HFF-Myc (cell line): ENCODE results near the gene PRKCE.

Experiments used
- DNase-seq: peaks from one replicate; pipeline ENCODE4 v3.0.0-alpha.2; 2011; ENCODE audit warnings: low read depth; ENCODE audit errors: extremely low read depth
- H3K4me3 ChIP-seq: replicated peaks from 2 replicates; pipeline ENCODE4 v1.5.1; 2011; ENCODE audit warnings: low read depth, mild to moderate bottlenecking, control low read depth, low read length
- TF ChIP-seq, protein P1 (sequence below): IDR thresholded peaks from 2 replicates; pipeline ENCODE4 v1.5.1; 2012; ENCODE audit warnings: mild to moderate bottlenecking, low read depth, low read length, control low read depth; ENCODE audit errors: missing control alignments

Gene PRKCE

DNA sequence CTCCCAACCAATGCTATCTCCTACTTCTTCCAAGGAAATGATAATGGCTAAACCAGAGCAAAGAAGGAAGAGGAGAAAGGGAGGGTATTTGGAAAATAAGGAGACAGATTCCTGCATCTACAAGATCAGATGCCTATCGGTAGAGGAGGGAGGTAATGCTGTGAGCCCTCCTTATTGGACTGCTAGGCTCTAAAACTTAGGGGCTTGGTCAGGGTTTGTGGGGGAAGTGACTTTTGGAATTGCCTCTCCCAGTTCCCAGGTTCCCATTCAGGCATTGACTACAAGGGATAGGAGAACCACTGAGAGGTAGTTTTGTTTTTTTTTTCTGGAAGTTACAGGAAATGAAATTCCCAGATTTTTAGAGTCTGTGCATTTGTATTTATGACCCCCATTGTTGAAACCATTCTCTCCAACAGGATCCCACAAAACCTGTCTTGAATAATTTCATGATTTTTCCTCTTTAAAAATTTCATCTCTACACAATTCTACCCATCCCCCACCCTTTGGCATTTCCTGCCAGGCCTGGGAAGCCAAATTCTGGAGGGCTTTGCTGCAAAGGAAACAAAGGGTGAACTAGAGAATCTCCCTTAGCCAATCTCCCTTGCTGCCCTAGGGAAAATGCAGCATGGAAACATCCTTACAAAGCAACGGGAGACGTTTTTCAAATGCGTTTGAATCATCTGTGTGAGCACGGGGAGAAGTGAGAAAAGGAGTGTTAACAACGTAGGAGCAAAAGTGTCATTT is 363.6 kb downstream of the PRKCE start:
- TF ChIP-seq, protein P1, sequence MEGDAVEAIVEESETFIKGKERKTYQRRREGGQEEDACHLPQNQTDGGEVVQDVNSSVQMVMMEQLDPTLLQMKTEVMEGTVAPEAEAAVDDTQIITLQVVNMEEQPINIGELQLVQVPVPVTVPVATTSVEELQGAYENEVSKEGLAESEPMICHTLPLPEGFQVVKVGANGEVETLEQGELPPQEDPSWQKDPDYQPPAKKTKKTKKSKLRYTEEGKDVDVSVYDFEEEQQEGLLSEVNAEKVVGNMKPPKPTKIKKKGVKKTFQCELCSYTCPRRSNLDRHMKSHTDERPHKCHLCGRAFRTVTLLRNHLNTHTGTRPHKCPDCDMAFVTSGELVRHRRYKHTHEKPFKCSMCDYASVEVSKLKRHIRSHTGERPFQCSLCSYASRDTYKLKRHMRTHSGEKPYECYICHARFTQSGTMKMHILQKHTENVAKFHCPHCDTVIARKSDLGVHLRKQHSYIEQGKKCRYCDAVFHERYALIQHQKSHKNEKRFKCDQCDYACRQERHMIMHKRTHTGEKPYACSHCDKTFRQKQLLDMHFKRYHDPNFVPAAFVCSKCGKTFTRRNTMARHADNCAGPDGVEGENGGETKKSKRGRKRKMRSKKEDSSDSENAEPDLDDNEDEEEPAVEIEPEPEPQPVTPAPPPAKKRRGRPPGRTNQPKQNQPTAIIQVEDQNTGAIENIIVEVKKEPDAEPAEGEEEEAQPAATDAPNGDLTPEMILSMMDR, result no peak
- no peak overlapping the region for H3K4me3 ChIP-seq
- peak; percentile 22 for DNase-seq

DNA sequence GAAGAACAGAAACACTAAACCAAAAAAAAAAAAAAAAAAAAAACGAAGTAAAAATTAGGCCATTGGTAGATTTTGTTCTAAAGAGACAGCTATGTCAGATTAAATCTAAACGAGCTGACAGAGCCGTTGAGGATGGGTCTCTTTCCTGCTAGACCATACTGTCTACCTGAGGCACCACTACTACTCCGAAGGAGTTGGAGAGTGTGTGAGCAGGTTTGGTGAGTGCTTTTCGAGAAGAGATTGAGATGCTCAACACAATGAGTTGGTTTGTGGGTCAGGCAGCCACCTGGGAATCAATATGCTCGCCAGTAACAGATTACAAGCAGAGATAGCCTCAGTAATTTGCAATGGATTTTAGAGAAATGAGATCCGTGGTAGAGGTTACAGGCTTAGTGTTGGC is 364.2 kb downstream of the PRKCE start:
- H3K4me3 ChIP-seq, result no peak overlapping the region
- TF ChIP-seq, protein P1, result no peak
- DNase-seq, result no peak

DNA sequence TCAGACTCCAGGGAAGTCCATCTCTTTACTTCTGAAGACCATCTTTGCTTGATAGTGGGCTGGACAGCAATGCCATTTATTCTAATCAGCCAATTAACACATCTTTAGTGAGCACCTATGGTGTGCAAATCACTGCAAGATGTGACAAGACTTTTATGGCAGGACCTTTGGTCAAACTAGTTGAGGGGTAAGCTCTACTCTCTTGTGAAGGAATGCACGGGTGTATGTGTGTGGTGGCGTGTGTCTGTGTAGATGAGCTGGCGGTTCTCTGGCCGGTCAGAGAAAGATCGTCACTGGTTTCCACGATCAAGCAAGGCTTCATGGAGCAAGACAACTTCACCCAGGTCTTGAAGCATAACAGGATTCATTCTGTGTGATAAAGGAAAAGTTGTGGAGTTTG is 364.6 kb downstream of the PRKCE start:
- DNase-seq, result no peak
- TF ChIP-seq, protein P1, result no peak
- no peak overlapping the region for H3K4me3 ChIP-seq

DNA sequence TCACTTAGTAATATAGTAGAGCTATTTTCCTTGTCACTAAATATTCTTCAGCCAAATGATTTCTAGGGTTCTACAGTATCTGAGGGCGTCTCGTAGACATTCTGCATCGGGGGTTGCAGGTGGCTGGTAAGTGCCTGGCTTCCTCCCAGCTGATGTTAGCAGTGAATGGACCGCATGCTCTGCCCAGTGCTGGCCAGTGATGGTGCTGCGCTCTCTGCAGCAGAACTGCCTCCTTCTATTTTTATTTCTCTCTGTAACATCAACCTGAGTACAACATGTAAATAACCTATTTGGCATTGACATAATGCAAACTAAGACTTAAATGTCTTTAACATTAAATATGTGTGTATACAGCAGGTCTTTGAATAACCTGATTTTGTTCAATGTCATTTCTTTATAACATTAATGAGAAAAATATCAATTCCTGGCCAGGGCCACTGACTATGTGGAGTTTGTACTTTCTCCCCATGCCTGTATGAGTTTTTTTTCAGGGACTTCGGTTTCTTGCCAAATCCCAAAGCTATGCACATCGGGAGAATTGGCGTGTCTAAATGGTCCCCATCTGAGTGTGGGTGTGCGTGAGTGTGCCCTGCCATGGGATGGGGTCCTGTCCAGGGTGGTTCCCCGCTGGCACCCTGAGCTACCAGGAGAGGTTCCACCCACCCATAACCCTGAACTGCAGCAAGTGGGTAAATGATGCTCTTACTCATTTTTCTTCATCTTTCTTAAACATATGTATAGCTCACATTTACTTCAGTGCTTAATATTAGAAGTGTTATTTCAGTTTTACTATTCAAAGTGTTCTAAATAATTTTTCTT is 367.5 kb downstream of the PRKCE start:
- no peak overlapping the region for H3K4me3 ChIP-seq
- TF ChIP-seq, protein P1, result no peak
- DNase-seq, result no peak

DNA sequence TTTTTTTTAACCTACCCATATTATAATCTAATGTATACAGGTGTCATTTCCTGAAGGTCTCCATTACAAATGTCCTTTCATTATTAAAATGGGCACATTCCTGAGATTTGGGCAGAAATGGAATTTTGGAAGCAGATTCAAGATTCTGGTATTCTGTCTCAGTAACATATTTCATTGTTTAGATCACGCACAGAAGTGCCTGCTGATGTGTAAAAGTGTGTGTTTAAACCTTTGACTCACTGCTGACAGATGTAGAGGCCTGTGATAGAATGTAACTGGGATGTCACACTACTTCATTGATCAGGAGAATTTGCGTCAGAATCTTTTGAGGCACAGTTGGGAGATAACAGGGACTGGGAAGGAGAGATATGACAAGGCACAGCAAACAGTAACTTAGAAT is 368.9 kb downstream of the PRKCE start:
- DNase-seq, result no peak
- no peak overlapping the region for H3K4me3 ChIP-seq
- TF ChIP-seq, protein P1, result no peak

DNA sequence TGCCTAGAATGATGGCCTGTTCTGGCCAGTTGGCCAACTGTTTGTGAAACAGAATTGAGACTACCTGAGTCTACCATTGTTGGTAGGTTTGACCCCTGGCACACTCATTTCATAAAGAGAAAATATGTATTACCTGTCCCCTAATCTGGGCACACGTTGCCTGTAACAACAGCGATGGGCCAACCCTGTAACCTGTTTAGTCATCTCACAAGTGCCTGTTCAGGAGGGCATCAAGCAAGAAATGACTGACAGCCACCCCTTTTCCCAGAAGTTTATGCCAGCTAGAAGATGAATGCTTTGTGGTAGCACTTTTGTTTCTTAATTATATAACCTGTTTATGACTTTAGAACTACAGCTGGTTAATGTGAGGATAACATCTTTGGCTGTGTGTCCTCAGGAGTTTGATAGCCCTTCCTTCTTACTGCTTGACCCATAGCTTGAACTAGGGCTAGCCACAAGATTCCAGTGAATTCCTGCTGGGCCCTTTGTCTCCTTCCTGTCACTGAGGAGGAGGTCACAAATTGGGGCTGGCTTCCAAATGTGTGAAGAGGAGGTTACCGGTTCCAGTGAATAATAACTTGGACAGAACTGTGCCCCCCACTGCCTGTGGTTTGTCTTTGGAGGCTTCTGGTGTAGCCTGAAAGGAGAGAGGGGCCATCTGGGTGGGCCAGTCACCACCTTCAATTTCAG is 371.8 kb downstream of the PRKCE start:
- no peak overlapping the region for H3K4me3 ChIP-seq
- TF ChIP-seq, protein P1, result no peak

More for the DNA sequence above, 371.8 kb downstream of the PRKCE start:
- DNase-seq, result no peak
